T follicular helper cell (primary cell): ENCODE data around the gene UCP3.

Source experiments
- DNase-seq: peaks from one replicate; pipeline ENCODE4 v3.0.0-alpha.2; 2020; ENCODE audit warnings: low read depth

UCP3 gene

DNA sequence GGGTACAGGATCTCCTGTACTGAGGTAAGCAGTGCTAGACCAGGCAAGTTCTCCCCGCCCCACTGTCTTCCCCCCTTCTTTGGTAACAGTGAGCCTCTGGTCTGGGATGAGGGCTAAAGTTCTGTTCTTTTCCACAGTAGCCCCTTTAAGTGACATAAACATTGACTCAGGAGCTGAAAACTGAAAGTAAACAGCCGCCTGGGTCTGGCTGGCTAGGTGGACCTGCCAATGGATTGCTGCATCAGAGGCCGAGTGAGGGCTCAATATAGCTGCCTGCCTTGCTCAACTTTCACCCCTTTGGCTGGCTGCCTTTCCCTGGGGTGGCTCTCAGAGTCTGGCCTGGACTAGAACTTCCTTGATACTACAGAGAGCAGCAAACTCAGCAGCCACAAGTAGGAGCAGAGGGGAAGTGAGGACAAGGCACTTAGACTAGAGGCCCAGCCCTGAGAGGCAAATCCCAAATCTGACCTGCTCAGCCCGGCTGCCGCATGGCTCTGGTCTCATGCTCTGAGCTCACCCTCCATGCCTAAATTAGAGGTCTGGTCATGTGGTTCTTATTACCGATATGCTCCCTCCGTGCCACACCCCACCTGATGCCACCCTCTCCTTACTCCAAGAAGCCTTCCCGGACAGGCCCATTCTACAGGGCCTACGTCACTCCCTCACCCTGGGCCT, 9.6 kb upstream of the UCP3 start:
- no peak for DNase-seq

DNA sequence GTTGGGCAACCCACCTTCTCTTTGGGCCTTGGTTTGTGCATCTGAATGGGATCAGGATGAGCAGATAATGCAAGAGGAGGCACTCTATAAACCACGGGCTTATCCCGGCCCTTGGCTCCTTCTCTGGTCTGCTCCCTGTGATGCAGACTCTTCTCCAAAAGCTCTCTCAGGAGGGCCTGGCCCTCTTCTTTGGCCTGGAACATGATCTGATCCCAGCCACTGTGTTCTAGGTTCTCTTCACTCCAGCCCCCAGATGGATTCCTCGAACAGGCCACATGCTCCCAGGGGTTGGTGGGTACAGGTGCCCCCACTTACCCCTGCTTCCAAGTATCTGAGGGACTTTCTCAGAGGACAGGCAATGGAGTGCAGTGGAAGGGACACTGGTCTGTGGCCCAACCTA, 8.7 kb upstream of the UCP3 start:
- DNase-seq, result no peak

DNA sequence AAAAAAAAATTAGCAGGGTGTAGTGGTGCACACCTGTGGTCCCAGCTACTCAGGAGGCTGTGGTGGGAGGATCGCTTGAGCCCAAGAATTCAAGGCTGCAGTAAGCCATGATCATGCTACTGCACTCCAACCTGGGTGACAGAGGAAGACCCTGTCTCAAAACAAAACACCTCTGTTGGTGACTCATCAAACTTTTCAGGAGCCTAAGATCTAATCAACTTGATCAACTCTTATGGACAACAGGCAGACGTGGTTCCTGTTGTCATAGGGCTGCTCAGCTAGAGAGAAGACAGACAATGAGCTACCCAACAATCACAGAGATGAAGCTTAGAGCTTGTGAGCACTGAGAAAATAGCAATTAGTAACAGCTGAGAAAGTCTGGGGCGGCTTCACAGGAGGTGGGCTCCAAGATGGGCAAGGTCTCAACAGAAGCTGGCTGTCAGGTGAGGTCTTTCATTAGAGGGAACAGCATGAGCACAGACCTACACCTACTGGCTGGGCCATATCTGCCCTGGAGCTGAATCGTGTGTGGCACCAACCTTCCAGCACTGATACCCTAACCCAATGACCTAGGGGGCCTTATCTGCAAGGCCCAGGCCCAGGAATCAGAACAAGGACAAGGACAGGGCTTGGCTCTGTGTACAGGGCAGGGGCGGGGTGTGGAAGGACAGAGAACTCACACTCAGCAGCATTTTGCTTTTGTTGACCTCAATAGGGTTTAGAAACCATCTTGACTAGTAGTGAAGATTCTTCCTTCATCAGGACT, 7.2 kb upstream of the UCP3 start:
- no peak for DNase-seq

GRCh38 chr11:74014880-74015279, 6.0 kb upstream of the UCP3 start:
- DNase-seq, result no peak

DNA sequence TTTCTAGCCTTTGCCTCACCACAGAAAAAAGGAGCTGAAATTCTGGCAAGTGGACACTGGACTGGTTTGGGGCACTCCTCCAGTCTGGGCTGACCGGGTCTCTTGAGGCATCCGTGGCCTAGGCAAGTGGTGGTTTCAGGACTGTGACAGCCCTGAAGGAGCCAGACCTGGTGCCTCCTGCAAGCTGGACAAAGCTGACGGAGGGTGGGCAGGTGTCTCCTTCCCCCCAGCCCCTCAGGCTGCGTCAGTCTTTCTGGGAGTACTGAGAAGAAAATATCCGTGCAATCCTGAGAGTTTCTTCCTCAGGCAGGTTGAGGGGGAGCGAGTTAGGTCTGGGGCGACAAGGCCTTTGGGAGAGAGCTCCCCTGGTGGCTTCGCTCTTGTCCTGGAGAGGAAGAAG, 4.3 kb upstream of the UCP3 start:
- no peak for DNase-seq

GRCh38 chr11:74012074-74012809, 3.4 kb upstream of the UCP3 start:
- DNase-seq, result no peak

DNA sequence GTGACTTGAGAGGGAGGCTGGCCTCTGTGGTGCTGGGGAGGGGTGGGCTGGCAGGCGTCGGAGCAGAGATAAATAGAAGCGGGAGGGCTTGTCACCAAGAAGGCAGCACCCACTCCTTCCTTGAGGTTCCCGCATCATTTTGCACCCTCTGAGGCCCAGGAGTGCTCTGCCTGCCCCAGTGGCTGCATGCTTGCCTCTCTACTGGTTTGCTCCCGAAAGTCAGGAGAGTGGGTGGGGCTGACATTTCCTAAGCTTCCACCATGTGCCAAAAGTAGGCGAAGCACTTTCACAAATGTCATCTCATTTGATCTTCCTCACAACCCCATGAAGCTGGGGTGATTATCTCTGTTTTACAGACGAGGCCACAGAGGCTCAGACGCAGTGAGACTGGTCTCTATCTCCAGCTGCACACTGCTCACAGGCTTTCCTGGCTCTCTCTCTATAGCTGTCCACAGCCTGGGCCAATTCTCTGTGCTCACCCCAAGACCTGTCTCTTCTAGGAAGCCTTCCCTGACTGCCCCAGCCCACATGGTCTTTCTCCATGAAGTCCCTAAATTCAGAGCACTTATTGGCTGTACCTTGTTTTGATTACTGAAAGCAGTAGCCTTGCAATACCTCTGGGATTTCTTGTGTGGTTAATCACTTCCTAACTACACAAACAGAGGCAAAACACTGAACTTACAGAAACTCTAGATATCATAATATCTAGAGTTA, 2.6 kb upstream of the UCP3 start:
- DNase-seq, result no peak

DNA sequence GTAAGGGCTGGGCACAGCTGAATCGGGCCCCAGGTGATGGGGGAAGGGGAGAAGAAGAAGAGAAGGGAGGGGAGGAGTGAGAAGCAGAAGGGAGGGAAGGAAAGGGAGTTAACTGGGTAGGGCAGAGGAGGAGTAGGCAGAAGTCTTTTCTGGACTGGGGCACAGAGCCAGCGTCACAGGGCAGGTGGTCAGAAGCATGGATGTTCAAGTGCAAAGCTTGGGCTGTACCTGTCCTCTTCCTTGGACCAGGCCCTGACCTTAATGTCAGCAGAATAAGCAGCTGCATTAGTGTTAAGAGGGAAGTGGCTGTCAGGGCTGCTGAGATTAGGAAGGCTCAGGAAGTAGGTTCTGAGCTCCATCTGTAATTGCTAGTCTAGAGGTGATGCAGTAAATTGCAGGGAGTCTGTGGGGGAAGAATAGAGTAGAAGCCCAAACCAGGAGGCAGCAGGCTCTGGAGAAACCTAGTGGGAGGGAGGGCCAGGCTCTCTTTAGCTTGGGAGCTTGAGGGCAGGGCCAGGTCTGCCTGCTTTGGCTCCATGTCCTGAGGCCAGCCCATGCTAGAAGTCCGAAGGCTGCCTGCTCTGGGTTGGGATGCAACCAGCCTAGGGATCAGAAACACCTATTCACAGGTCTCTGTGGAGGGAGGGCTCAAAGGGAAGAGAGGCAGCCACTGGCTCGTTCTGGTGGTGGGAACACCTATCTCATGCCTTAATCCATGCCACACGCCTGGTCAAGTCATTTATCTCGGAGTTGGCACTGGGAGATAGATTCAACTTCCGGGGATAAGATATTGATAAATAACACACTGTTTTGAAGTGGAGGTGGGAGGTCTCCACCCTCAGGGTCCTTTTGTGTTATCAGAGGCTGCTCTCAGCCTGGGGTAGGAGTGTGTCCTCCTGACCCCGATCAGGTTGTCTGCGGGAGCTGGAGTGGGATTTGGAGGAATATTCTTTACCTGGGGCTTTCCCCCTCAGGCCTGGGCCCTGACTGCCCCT, 1.7 kb upstream of the UCP3 start:
- no peak for DNase-seq

DNA sequence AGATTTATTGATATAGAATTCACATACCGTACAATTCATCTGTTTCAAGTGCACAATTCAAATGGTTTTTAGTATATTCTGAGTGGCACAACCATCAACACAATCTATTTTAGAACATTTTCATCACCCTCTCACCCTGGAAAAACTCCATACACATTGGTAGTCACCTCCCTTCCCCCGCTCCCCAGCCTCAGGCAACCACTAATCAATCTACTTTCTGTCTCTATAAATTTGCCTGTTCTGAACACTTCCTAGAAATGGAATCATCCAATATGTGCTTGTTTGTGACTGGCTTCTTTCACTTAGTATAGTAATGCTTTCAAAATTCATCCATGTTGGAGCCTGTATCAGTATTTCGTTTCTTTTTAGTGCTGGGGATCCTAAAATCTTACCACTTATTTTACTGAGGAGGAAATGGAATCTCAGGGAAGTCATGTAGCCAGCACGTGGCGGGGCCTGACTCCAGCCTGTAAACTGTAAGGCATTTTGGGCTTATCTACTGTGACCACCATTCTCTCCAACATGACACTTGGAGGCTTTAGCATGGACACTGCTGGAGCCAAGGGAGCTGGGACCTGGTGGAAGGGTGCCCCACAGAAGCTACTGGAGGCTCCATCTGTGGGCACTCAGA, 905 bp upstream of the UCP3 start:
- DNase-seq, result no peak

DNA sequence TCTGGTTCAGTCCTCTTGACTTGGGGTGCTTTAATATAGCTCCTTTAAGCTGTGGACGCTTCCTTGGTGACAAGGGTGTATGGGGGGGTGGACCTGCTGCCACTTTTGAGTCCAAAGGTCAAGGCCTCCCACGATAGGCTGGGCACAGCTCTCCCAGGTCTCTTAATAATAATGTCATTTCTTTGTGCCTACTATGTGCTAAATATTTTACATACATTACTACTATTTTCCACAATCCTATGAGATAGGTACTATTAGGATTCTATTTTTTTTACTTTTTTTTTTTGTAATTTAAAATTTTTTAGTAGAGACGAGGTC, 304 bp upstream of the UCP3 start:
- DNase-seq, result no peak

DNA sequence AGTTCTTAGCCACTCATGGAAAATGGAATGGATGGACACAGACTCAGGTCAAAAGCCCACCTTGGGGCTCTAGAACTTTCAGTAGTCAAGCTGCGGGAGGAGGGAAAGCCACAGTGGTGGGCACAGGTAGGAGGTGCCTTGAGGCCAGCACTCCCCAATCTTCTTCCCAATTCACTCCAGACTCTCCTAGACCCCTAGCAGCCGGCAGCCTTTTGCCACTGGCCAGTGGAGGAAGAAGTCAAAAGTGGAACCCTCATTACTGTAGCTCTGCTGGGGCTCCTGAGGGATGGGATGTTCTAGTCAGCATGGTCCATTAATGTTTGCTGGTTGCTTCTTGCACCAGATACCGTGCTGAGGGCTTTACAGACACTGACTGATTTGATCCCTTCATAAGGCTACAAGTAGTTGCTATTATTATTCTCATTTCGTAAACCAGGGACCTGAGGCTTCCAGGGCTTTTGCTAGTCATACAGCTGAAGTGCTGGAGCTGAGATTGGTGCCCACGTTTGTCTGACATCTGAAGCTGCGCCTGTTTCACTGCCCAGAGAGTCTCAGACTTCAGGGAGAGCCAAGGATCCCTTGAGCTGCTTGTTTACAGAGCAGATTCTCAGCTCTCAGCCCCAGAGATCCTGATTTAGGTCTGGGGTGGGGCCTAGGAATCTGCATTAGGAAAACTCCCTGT, 1.1 kb downstream of the UCP3 start:
- DNase-seq, result no peak

GRCh38 chr11:74006743-74007304, 2.1 kb downstream of the UCP3 start:
- no peak for DNase-seq

DNA sequence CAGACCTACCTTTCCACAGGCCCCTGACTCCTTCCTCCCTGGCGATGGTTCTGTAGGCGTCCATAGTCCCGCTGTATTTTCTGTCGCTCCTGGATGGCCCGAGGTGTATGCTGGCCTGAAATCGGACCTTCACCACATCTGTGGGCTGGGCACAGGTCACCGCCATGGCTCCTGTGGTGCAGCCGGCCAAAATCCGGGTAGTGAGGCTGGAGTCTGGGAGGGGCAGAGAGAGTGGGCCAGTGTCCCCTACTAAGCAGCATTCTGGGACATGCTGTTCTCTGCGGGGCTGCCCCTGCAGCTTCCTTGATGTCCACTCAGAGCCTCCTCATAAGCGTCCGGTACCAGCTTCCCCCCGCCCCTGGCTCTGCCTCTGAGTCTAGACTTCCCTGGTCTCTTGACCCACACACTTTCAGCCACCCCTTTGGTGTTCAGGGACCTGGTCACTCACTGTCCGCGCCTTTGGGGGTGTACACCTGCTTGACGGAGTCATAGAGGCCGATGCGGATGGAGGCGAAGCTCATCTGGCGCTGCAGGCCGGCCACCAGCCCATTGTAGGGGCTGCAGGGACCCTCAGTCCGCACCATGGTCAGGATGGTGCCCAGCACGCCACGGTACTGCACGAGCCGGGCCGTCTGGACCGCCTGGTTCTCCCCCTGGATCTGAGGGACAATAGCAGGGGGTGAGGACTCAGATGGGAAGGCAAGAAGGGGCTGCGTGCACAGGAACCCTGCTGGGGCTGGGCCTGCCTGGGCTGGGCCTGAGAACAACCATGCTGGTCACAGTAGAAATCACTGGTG, 3.0 kb downstream of the UCP3 start:
- no peak for DNase-seq

- DNase-seq, result peak; percentile 82
Observed at GRCh38 chr11:74004759-74005615, 3.9 kb downstream of the UCP3 start.

GRCh38 chr11:74004046-74004695, 4.7 kb downstream of the UCP3 start:
- DNase-seq, result no peak

GRCh38 chr11:74002832-74003231, 6.1 kb downstream of the UCP3 start:
- no peak for DNase-seq

DNA sequence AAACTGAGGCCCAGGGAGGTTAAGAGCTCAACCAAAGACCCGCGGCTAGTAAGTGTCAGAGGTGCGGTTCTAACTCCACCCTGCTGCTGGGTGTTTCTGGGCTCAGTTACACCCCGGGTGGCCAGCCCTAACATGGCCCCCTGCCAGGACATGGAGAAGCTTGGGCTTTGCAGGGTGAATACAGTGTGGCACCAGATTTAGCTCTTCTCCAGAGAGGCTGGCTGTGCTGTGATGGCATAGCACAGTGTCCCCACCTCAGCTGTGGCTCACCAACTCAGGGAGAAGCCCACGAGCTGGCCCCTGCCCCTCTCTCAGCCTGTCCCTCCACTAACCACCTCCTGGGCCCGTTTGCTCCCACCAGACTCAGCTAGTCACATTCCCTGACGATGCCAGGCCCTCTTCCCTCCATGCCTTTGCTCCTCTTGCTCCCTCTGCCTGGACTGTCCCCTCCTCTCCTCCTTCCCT, 7.0 kb downstream of the UCP3 start:
- DNase-seq, result no peak
